Gastrocnemius medialis (tissue), 4 donors: ENCODE data around the gene KLHL15. TPM values are rescaled to one million over a fixed set of nuclear protein-coding genes. Genes with fewer than 3 reads are reported as not detected.
"Not testable (repeated sequence)": the region's sequence is repeated elsewhere in the genome, so short reads cannot be mapped to it uniquely, and the experiment has no call there.

Source experiments
- ATAC-seq, 2 donors: fragments of 150-250 bp; one replicate each; pipeline ENCODE4 v1.9.1; 2016
- DNase-seq, 2 donors: peaks; one replicate each; pipeline ENCODE4 v3.0.0-alpha.2; 2019
- H3K27ac ChIP-seq, 4 donors: fragments of 200-600 bp; sonication (generic); 1 replicate in 1 of 4; 2 replicates in 3 of 4; pipeline ENCODE4 v1.5.1; 2016 to 2018; ENCODE audit warnings: mild to moderate bottlenecking in 2 of 4, moderate library complexity in 1 of 4
- H3K27me3 ChIP-seq, 3 donors: fragments of 200-600 bp; sonication (generic) in 2 of 3; 1 replicate in 1 of 3; 2 replicates in 2 of 3; pipeline versions ENCODE4 v1.5.1 to v1.6.0; 2016 to 2019; ENCODE audit warnings: mild to moderate bottlenecking in 1 of 3, moderate library complexity in 1 of 3
- H3K36me3 ChIP-seq, 2 donors: fragments of 200-600 bp; sonication (generic) in 1 of 2; one replicate each; pipeline ENCODE4 v1.5.1; 2017 to 2018
- H3K4me1 ChIP-seq, 2 donors: fragments of 200-600 bp; sonication (generic) in 1 of 2; one replicate each; pipeline ENCODE4 v1.5.1; 2016 to 2017; ENCODE audit warnings: mild to moderate bottlenecking in 2 of 2
- H3K4me3 ChIP-seq, 4 donors: fragments of 200-600 bp; sonication (generic) in 3 of 4; 1 replicate in 1 of 4; 2 replicates in 3 of 4; pipeline ENCODE4 v1.5.1; 2016 to 2019; ENCODE audit warnings: mild to moderate bottlenecking in 2 of 4
- H3K9me3 ChIP-seq, 3 donors: fragments of 200-600 bp; sonication (generic) in 2 of 3; 1 replicate in 1 of 3; 2 replicates in 2 of 3; pipeline ENCODE4 v1.5.1; 2016 to 2019
- CTCF ChIP-seq, 5 experiments: fragments of 450-650 bp in 3 of 5; fragments of 200-600 bp in 2 of 5; sonication (generic) in 2 of 5; IDR thresholded peaks in 4 of 5; conservative IDR thresholded peaks in 1 of 5; 1 replicate in 4 of 5; 2 replicates in 1 of 5; pipeline ENCODE4 v1.5.1; 2016 to 2019; ENCODE audit warnings: antibody characterized with exemption in 5 of 5, mild to moderate bottlenecking in 3 of 5, moderate library complexity in 3 of 5
- POLR2A ChIP-seq, 2 donors: fragments of 450-650 bp; IDR thresholded peaks; one replicate each; pipeline ENCODE4 v1.6.1; 2017; ENCODE audit warnings: antibody characterized with exemption in 2 of 2, mild to moderate bottlenecking in 2 of 2, moderate library complexity in 2 of 2
- in situ Hi-C, 4 donors: fragments of 200-750 bp; cut with MboI; loops; one replicate each; pipeline versions ENCODE4 v1.15.0 to v1.8.0; 2017; ENCODE audit warnings: low sequenced_read_pairs in 4 of 4
- intact Hi-C: fragments of 100-400 bp; cut with DNase I; formaldehyde crosslinking; loops from one replicate; pipeline ENCODE4 v1.15.1; 2023; ENCODE audit warnings: low total_unique reads
- total RNA-seq, 4 donors: library from RNA; depleted of rRNA; stranded (reverse); fragments of >200 nt; gene quantifications; one replicate each; pipeline versions ENCODE4 v1.1.0 to v1.2.3, GENCODE V29; 2016

KLHL15 gene
- total RNA-seq, 4 donors from 2014 or later = 5.1 to 9.3 (median 8.1) TPM

DNA sequence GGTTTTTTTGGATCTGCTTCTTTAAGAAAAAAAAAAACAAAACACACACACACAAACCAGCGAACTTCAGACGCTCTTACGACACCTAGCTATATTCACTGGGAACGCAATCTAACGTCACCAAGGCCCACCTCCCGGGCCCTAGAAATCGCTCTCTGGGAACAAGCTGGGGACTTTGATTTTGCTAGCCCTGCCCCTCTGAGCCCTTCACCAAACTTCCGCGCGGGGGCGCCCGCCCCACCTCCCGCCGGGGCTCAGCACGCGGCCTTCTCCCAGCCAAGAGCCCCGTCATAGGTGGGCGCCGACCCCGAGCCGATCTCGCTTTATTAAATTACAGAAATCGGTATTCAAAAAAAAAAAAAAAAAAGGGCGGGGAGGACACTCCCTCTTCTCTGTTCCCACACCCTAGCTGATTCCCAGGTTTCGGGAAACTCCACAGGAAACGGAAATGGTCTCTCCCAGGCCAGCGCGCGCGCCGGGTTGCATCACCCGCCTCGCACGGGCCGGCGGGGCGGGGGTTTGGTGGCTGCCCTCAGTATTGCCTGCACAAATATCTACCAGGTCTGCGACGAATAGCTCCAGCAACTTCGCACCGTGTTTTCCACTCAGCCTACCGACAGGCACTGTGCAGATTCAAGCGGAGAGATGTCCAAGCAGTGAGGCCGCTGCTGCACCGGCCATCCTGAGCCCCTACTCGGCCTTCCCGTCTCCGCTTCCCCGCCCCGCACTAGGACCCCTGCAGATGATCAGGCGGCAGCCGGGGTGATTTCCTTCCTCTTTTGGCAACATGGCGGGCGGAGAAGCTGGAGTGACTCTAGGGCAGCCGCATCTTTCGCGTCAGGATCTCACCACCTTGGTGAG is 27.4 kb upstream of the KLHL15 start, which contains the start of gene EIF2S3:
Gene EIF2S3 (plus strand): TSS at position 775 of the 861 bp plus-strand sequence. CDS start 13 bp downstream, at position 788.
- no peak within 1 kb of the TSS for H3K27ac ChIP-seq
- intact Hi-C loops (loop anchor here (1.0 to 10.0 kb wide), 4 partner anchors 29 to 190 kb away; partner anchors contain the start of gene CXorf58), in situ Hi-C loops (loop anchor here in 3 of 4 donors (10.0 kb wide), 4 partner anchors 100 to 270 kb away; partner anchors contain the start of genes APOO (in 1 of the 3), CXorf58 (in 1 of the 3) and SAT1 (in 1 of the 3))
- peak; percentile 29 to 48 for TF ChIP-seq POLR2A (IDR thresholded peaks at IDR 0.05)
- TF ChIP-seq CTCF (IDR thresholded peaks at IDR 0.05 in 4 of 5, conservative IDR thresholded peaks at IDR 0.05 in 1 of 5) = peak; percentile 33 to 80 (median 71)
- DNase-seq = peak; percentile 69 to 86
- peaks cover 0 to 3% of the 10 kb centered on the region in 2 donors for H3K4me1 ChIP-seq
- no peaks in the 10 kb centered on the region for H3K9me3 ChIP-seq
- H3K27me3 ChIP-seq = no peaks in the 10 kb centered on the region
- peak within 1 kb of the TSS in 3 of 4 donors; percentile 66 to 83 (median 71) for H3K4me3 ChIP-seq
- ATAC-seq = peak; percentile 97
- H3K36me3 ChIP-seq = peaks cover 0 to 27% of the 10 kb centered on the region in 2 donors

- H3K4me3 ChIP-seq, H3K36me3 ChIP-seq, DNase-seq, H3K27ac ChIP-seq, H3K27me3 ChIP-seq, ATAC-seq, H3K9me3 ChIP-seq, H3K4me1 ChIP-seq: not testable (repeated sequence)
- in situ Hi-C loops = loop anchor here in 3 of 4 donors (10.0 kb wide), 4 partner anchors 104 to 266 kb away; partner anchors contain the start of genes APOO (in 1 of the 3), CXorf58 (in 1 of the 3) and SAT1 (in 1 of the 3)
- intact Hi-C loops = loop anchor here (10.0 kb wide), 1 partner anchor 194 kb away; no protein-coding TSS in a partner anchor
Measured at GRCh38 chrX:24050522-24051318, 23.7 kb upstream of the KLHL15 start.

DNA sequence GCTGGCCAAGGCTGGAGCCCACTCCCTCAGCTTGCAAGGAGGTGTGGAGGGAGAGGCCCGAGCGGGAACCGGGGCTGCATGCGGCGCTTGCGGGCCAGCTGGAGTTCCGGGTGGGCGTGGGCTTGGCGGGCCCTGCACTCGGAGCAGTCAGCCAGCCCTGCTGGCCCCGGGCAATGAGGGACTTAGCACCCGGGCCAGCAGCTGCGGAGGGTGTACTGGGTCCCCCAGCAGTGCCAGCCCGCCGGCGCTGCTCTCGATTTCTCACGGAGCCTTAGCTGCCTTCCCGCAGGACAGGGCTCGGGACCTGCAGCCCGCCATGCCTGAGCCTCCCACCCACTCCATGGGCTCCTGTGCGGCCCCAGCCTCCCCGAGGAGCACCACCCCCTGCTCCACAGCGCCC is 22.7 kb upstream of the KLHL15 start:
- not testable (repeated sequence) for DNase-seq, H3K4me3 ChIP-seq, ATAC-seq, H3K4me1 ChIP-seq, H3K9me3 ChIP-seq, H3K27ac ChIP-seq, H3K27me3 ChIP-seq, H3K36me3 ChIP-seq
- intact Hi-C loops (loop anchor here (10.0 kb wide), 1 partner anchor 195 kb away; no protein-coding TSS in a partner anchor), in situ Hi-C loops (loop anchor here in 3 of 4 donors (10.0 kb wide), 4 partner anchors 105 to 265 kb away; partner anchors contain the start of genes APOO (in 1 of the 3), CXorf58 (in 1 of the 3) and SAT1 (in 1 of the 3))

- H3K4me3 ChIP-seq, in situ Hi-C loops, H3K27me3 ChIP-seq, H3K9me3 ChIP-seq, H3K4me1 ChIP-seq, H3K36me3 ChIP-seq, intact Hi-C loops, DNase-seq, H3K27ac ChIP-seq, ATAC-seq: not testable (repeated sequence)
Measured at GRCh38 chrX:24046060-24046459, 19.1 kb upstream of the KLHL15 start.

- Histone ChIP-seq H3K4me1 (no peaks in the 10 kb centered on the region), H3K9me3 (no peaks in the 10 kb centered on the region), H3K36me3 (no peaks in the 10 kb centered on the region), H3K4me3 (no peak overlapping the region), H3K27ac (no peak overlapping the region), H3K27me3 (peaks cover 0 to 5% (median 0%) of the 10 kb centered on the region in 3 donors)
- intact Hi-C loops = no loop called here
- TF ChIP-seq CTCF (IDR thresholded peaks at IDR 0.05 in 4 of 5, conservative IDR thresholded peaks at IDR 0.05 in 1 of 5) = no peak
- no peak for TF ChIP-seq POLR2A (IDR thresholded peaks at IDR 0.05)
- DNase-seq (no peak), ATAC-seq (no peak)
- in situ Hi-C loops = loop anchor here in 1 of 4 donors (10.0 kb wide), 1 partner anchor 133 kb away; the partner anchor contains the start of genes APOO and CXorf58
Measured at GRCh38 chrX:24037729-24038128, 10.7 kb upstream of the KLHL15 start.
